ENCODE data around the gene ZNF277. TPM values are rescaled to one million over a fixed set of nuclear protein-coding genes. Genes with fewer than 3 reads are reported as not detected.

ZNF277 gene
- total RNA-seq, 1 experiment from 2014 or later, result 21.3 TPM

GRCh38 chr7:112336261-112336660 is 129.8 kb downstream of the ZNF277 start:
- Histone ChIP-seq H3K36me3 (ENCODE audit: control insufficient read depth in 1 of 2, insufficient read depth in 2 of 2, low read length in 2 of 2) (peaks cover 0 to 3% of the 10 kb centered on the region in 2 experiments; a peak in 1 of 4 replicates), H3K79me2 (ENCODE audit: insufficient read depth, low read length) (no peaks in the 10 kb centered on the region), H3K27me3 (ENCODE audit: insufficient read depth, low read length) (no peaks in the 10 kb centered on the region), H3K4me1 (ENCODE audit: control insufficient read depth in 1 of 2, insufficient read depth in 2 of 2, low read length in 2 of 2) (no peaks in the 10 kb centered on the region), H2AFZ (ENCODE audit: low read depth, low read length, poor library complexity, severe bottlenecking) (no peak overlapping the region), H4K20me1 (ENCODE audit: insufficient read depth) (no peaks in the 10 kb centered on the region), H3K27ac (ENCODE audit: low read depth, low read length) (no peak overlapping the region), H3K4me2 (ENCODE audit: low read length) (no peak overlapping the region), H3K9me3 (ENCODE audit: control insufficient read depth in 1 of 2, insufficient read depth in 1 of 2, low read depth in 1 of 2, low read length in 2 of 2) (no peaks in the 10 kb centered on the region), H3K4me3 (replicated peaks in 1 of 2; ENCODE audit: low read depth in 1 of 2, low read length in 2 of 2) (no peak overlapping the region), H3K9me2 (ENCODE audit: insufficient read depth) (no peaks in the 10 kb centered on the region), H3K9ac (ENCODE audit: low read length) (no peak overlapping the region)
- CTCF ChIA-PET, result no interaction called here
- RAD21 ChIA-PET (ENCODE audit: low non-redundant PET in 1 of 2, low total read pairs in 2 of 2, uncharacterized antibody in 2 of 2, unreplicated experiment in 2 of 2), result no interaction called here
- DNase-seq (ENCODE audit: low read depth, low spot score) (no peak), ATAC-seq (no peak)
- TF ChIP-seq SP1 (IDR thresholded peaks at IDR 0.05; ENCODE audit: low read depth) (no peak), ATF3 (IDR thresholded peaks at IDR 0.05) (no peak), CTCF (IDR thresholded peaks at IDR 0.05 in 2 of 3, conservative IDR thresholded peaks at IDR 0.05 in 1 of 3; ENCODE audit: borderline replicate concordance in 1 of 3, insufficient read depth in 1 of 3, low read depth in 2 of 3, low read length in 2 of 3) (no peak), MAX (IDR thresholded peaks at IDR 0.05) (no peak)
- POLR2A ChIA-PET, result no interaction called here
- BruUV-seq (replicated peaks), result no TSS peak
- intact Hi-C loops (cut with micrococcal nuclease), result no loop called here

- POLR2A ChIA-PET, result no interaction called here
- no peak overlapping the region for H3K9ac ChIP-seq (ENCODE audit: low read length)
- no peak for TF ChIP-seq ZNF274 (IDR thresholded peaks at IDR 0.05; ENCODE audit: low read depth, low read length)
- TF ChIP-seq ZFX (IDR thresholded peaks at IDR 0.05), result no peak
- TF ChIP-seq TCF7L2 (IDR thresholded peaks at IDR 0.05; ENCODE audit: borderline replicate concordance, extremely low read depth, insufficient read depth, insufficient read length), result no peak
- TF ChIP-seq POLR2AphosphoS5 (IDR thresholded peaks at IDR 0.05; ENCODE audit: low read depth, low read length), result no peak
- no peak for TF ChIP-seq ZBTB33 (IDR thresholded peaks at IDR 0.05; ENCODE audit: extremely low read depth, insufficient replicate concordance, low read length)
- no peak for TF ChIP-seq EZH2phosphoT487 (IDR thresholded peaks at IDR 0.05; ENCODE audit: borderline replicate concordance)
- TF ChIP-seq MAX (IDR thresholded peaks at IDR 0.05), result no peak
- no peak for TF ChIP-seq ATF3 (IDR thresholded peaks at IDR 0.05)
- TF ChIP-seq SP1 (IDR thresholded peaks at IDR 0.05; ENCODE audit: low read depth), result no peak
- no peak for TF ChIP-seq SRF (IDR thresholded peaks at IDR 0.05; ENCODE audit: low read depth)
- no peak for TF ChIP-seq YY1 (IDR thresholded peaks at IDR 0.05; ENCODE audit: extremely low read depth, insufficient replicate concordance, low read depth, low read length)
Measured at GRCh38 chr7:112336936-112337576, 130.6 kb downstream of the ZNF277 start.

More at GRCh38 chr7:112336936-112337576, 130.6 kb downstream of the ZNF277 start:
- Histone ChIP-seq H3K4me3 (replicated peaks in 1 of 2; ENCODE audit: low read depth in 1 of 2, low read length in 2 of 2) (no peak overlapping the region), H3K27ac (ENCODE audit: low read depth, low read length) (no peak overlapping the region), H3K9me3 (ENCODE audit: control insufficient read depth in 1 of 2, insufficient read depth in 1 of 2, low read depth in 1 of 2, low read length in 2 of 2) (no peaks in the 10 kb centered on the region), H3K9me2 (ENCODE audit: insufficient read depth) (no peaks in the 10 kb centered on the region), H3K27me3 (ENCODE audit: insufficient read depth, low read length) (no peaks in the 10 kb centered on the region), H3K4me2 (ENCODE audit: low read length) (no peak overlapping the region), H3K4me1 (ENCODE audit: control insufficient read depth in 1 of 2, insufficient read depth in 2 of 2, low read length in 2 of 2) (no peaks in the 10 kb centered on the region), H3K36me3 (ENCODE audit: control insufficient read depth in 1 of 2, insufficient read depth in 2 of 2, low read length in 2 of 2) (peaks cover 0 to 7% of the 10 kb centered on the region in 2 experiments; a peak in 1 of 4 replicates), H4K20me1 (ENCODE audit: insufficient read depth) (no peaks in the 10 kb centered on the region), H3K79me2 (ENCODE audit: insufficient read depth, low read length) (no peaks in the 10 kb centered on the region), H2AFZ (ENCODE audit: low read depth, low read length, poor library complexity, severe bottlenecking) (no peak overlapping the region)
- no TSS peak for BruUV-seq (replicated peaks)
- intact Hi-C loops (cut with micrococcal nuclease), result no loop called here
- RAD21 ChIA-PET (ENCODE audit: low non-redundant PET in 1 of 2, low total read pairs in 2 of 2, uncharacterized antibody in 2 of 2, unreplicated experiment in 2 of 2), result no interaction called here
- DNase-seq (ENCODE audit: low read depth, low spot score) (no peak), ATAC-seq (no peak)
- CTCF ChIA-PET, result no interaction called here

Measured in HCT116 (cell line).